ENCODE data around the gene EPN1. TPM values are rescaled to one million over a fixed set of nuclear protein-coding genes. Genes with fewer than 3 reads are reported as not detected.

EPN1 gene
- total and polyA plus RNA-seq, 2 of the 13 experiments (the other 11 are each of a cell fraction or from before 2014, with no cell fraction given): 28.9 to 31.7 TPM

DNA sequence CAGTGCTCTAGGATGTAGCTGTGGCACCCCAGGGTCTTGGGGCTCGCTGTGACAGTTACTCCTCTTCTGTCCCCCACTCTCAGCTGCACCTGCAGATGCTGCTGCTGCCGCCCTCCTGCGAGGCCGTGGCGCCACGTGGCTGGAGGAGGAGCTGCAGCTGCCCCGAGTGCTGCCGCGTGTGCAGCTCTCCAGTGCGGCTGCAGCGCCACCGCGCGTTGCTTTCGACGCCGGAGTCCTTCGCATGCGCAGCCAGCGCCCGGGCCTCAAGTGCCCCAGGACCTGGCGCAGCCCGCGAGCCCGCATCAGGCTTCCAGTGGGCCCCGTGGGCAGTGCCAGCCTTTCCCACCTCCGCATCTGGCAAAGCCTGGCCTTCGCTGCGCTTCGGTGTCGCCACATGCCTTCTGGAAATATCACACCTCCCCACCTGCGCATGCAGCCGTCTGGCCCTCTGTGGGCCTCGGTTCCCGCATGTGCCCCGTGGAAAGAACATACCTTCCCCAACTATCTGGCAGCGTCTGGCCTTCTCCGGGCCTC, 34.9 kb upstream of the EPN1 start (continued):
- TF ChIP-seq RXRA (CRISPR knock-in tag; IDR thresholded peaks at IDR 0.05): no peak; the same call in 1 of the 2 replicates
- TF ChIP-seq ZNF7 (CRISPR knock-in tag; IDR thresholded peaks at IDR 0.05): no peak
- TF ChIP-seq, protein P1, sequence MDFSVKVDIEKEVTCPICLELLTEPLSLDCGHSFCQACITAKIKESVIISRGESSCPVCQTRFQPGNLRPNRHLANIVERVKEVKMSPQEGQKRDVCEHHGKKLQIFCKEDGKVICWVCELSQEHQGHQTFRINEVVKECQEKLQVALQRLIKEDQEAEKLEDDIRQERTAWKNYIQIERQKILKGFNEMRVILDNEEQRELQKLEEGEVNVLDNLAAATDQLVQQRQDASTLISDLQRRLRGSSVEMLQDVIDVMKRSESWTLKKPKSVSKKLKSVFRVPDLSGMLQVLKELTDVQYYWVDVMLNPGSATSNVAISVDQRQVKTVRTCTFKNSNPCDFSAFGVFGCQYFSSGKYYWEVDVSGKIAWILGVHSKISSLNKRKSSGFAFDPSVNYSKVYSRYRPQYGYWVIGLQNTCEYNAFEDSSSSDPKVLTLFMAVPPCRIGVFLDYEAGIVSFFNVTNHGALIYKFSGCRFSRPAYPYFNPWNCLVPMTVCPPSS (IDR thresholded peaks at IDR 0.05): no peak
- TF ChIP-seq SMAD9 (CRISPR knock-in tag; IDR thresholded peaks at IDR 0.05): no peak
- TF ChIP-seq, protein P2, sequence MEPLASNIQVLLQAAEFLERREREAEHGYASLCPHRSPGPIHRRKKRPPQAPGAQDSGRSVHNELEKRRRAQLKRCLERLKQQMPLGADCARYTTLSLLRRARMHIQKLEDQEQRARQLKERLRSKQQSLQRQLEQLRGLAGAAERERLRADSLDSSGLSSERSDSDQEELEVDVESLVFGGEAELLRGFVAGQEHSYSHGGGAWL (CRISPR knock-in tag; IDR thresholded peaks at IDR 0.05): no peak
- no peak for TF ChIP-seq PITX1 (CRISPR knock-in tag; IDR thresholded peaks at IDR 0.05)
- no peak for TF ChIP-seq ZNF768 (CRISPR knock-in tag; IDR thresholded peaks at IDR 0.05)
- no peak for TF ChIP-seq NKX3-1 (CRISPR knock-in tag; IDR thresholded peaks at IDR 0.05)
- TF ChIP-seq YEATS2 (CRISPR knock-in tag; IDR thresholded peaks at IDR 0.05; ENCODE audit: borderline replicate concordance): no peak
- no peak for TF ChIP-seq ZNF563 (CRISPR knock-in tag; IDR thresholded peaks at IDR 0.05)
- TF ChIP-seq, protein P3, sequence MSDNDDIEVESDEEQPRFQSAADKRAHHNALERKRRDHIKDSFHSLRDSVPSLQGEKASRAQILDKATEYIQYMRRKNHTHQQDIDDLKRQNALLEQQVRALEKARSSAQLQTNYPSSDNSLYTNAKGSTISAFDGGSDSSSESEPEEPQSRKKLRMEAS (IDR thresholded peaks at IDR 0.05): peak; percentile 25
- TF ChIP-seq ZMAT3 (CRISPR knock-in tag; conservative IDR thresholded peaks at IDR 0.05): no peak
- TF ChIP-seq JUND (CRISPR knock-in tag; IDR thresholded peaks at IDR 0.05): no peak
- no peak for TF ChIP-seq DPF2 (CRISPR knock-in tag; IDR thresholded peaks at IDR 0.05; ENCODE audit: borderline replicate concordance, low read depth)
- TF ChIP-seq PPARG (CRISPR knock-in tag; conservative IDR thresholded peaks at IDR 0.05): no peak
- no peak for TF ChIP-seq JUNB (CRISPR knock-in tag; IDR thresholded peaks at IDR 0.05; ENCODE audit: borderline replicate concordance)
- no peak for TF ChIP-seq ZNF17 (CRISPR knock-in tag; IDR thresholded peaks at IDR 0.05)
- TF ChIP-seq RELA (CRISPR knock-in tag; IDR thresholded peaks at IDR 0.05): no peak
- no peak for TF ChIP-seq XBP1 (CRISPR knock-in tag; IDR thresholded peaks at IDR 0.05)
- no peak for TF ChIP-seq SCMH1 (CRISPR knock-in tag; IDR thresholded peaks at IDR 0.05; ENCODE audit: borderline replicate concordance)
- no peak for TF ChIP-seq HCFC1 (IDR thresholded peaks at IDR 0.05; ENCODE audit: low read depth, low read length)
- TF ChIP-seq, protein P4, sequence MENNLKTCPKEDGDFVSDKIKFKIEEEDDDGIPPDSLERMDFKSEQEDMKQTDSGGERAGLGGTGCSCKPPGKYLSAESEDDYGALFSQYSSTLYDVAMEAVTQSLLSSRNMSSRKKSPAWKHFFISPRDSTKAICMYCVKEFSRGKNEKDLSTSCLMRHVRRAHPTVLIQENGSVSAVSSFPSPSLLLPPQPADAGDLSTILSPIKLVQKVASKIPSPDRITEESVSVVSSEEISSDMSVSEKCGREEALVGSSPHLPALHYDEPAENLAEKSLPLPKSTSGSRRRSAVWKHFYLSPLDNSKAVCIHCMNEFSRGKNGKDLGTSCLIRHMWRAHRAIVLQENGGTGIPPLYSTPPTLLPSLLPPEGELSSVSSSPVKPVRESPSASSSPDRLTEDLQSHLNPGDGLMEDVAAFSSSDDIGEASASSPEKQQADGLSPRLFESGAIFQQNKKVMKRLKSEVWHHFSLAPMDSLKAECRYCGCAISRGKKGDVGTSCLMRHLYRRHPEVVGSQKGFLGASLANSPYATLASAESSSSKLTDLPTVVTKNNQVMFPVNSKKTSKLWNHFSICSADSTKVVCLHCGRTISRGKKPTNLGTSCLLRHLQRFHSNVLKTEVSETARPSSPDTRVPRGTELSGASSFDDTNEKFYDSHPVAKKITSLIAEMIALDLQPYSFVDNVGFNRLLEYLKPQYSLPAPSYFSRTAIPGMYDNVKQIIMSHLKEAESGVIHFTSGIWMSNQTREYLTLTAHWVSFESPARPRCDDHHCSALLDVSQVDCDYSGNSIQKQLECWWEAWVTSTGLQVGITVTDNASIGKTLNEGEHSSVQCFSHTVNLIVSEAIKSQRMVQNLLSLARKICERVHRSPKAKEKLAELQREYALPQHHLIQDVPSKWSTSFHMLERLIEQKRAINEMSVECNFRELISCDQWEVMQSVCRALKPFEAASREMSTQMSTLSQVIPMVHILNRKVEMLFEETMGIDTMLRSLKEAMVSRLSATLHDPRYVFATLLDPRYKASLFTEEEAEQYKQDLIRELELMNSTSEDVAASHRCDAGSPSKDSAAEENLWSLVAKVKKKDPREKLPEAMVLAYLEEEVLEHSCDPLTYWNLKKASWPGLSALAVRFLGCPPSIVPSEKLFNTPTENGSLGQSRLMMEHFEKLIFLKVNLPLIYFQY (CRISPR knock-in tag; IDR thresholded peaks at IDR 0.05; ENCODE audit: borderline replicate concordance): no peak
